AML-193 (cell line): ENCODE measurements around the gene SHISA4.

Experiments used
- DNase-seq, 2 experiments: peaks; one replicate each; lab custom pipeline; 2025; lab: John Stamatoyannopoulos, UW

The SHISA4 gene

DNA sequence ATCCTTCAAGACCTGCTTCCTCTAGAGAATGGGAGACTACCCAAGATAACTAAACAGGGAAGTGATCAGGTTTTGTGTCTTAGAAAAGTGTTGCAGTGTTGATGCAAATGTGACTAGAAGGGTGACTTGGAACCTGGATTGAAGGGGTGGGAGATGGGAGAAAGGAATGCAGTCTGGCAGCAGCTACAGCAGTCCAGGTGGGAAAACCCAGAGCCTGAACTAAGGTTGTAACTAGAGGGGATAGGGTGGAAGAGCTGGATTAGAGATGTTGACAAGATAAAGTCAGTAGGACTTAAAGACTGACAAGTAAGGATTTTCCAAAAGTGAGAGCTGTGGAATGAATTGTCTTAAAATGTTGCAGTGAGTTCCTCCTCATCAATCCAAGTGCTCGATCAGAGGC lies 7.1 kb upstream of the SHISA4 start:
- DNase-seq = no peak

DNA sequence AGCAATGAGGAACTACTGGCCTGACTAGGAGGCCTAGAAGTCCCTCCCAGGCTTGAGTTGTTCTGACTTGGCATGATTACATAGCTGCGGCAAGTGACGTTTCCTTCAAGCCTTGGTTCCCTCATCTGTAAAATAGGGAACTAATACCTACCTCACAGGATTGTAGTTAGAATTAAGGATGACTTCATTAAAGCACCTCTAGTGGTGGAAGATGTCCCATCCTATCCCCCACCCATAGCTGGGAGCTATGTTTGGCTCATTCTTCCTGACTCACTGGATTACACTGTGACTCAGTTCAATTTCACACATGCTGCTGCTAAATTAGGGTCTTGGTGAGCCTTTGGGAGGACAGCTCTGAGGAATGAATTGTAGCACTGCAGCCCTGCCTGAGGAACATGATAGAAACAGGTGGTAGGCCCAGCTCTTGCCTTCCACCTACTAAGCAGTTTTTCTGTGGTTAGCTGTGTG lies 6.0 kb upstream of the SHISA4 start:
- DNase-seq = peak; percentile 67 to 79

GRCh38 chr1:201883266-201883665 lies 5.4 kb upstream of the SHISA4 start:
- no peak for DNase-seq

DNA sequence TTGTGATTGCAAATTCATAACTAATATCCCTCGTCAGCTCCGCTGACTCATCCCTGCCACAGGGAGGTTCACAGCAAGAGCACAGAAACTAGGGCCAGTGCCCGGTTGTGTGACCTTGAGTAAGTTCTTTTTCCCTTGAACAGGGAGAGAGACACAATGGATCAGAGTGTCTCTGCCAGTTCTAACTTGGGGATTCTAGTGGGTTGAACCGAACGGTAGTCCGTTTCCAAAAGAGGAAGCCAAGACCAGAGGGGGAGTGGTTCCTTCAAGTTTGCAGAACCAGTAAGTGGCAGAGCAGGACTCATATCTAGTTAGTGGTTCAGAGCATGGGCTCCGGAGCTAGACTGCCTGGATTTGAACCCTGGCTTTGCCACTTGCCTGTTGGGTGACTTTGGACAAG lies 4.9 kb upstream of the SHISA4 start:
- peak; percentile 24 to 43 for DNase-seq

DNA sequence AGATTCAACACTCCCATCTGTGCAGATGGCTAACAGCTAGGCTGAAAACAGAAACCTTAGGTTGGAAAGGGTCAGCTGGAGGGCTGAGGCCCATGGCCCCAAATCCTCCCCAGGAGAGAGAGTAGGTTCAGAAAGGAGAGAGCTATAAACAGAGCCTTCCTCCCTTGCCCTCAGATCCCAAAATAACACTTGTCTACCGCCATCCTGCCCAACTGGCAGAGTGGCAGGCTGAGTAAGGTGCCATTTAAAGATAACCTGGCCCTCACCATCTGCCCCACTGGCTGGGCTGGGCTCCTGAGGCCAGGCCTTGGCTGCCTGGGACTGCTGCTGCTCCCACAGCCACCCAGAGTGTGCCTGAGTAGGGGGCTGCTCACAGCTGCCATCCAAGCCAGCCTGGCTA lies 4.3 kb upstream of the SHISA4 start:
- no peak for DNase-seq

DNA sequence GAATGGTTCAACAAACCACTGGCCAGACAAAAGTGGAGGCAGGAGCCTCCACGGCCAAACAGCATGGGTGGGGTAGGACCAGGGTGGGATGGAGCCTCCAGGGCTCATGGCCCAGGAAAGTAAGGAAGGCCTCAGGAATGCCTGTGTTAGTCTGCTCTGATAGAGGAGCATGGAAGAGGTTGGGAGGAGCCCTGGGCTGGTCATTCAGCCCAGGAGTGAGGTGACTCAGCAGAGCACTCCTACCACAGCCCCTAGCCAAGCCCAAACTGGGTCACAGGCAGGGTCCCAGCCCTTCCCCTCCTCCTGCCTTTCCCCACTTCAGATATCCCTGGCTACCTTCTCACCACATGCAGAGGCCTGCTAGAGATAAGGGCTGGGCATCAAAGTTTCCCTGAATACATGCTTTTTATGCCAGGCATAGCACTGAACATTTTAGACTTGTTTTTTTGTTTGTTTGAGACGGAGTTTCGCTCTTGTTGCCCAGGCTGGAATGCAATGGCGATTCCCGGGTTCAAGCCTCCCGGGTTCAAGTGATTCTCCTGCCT lies 3.1 kb upstream of the SHISA4 start:
- DNase-seq = no peak

- no peak for DNase-seq
Measured at GRCh38 chr1:201886103-201886885, 2.4 kb upstream of the SHISA4 start.

- no peak for DNase-seq
Measured at GRCh38 chr1:201887116-201887866, 1.4 kb upstream of the SHISA4 start.

DNA sequence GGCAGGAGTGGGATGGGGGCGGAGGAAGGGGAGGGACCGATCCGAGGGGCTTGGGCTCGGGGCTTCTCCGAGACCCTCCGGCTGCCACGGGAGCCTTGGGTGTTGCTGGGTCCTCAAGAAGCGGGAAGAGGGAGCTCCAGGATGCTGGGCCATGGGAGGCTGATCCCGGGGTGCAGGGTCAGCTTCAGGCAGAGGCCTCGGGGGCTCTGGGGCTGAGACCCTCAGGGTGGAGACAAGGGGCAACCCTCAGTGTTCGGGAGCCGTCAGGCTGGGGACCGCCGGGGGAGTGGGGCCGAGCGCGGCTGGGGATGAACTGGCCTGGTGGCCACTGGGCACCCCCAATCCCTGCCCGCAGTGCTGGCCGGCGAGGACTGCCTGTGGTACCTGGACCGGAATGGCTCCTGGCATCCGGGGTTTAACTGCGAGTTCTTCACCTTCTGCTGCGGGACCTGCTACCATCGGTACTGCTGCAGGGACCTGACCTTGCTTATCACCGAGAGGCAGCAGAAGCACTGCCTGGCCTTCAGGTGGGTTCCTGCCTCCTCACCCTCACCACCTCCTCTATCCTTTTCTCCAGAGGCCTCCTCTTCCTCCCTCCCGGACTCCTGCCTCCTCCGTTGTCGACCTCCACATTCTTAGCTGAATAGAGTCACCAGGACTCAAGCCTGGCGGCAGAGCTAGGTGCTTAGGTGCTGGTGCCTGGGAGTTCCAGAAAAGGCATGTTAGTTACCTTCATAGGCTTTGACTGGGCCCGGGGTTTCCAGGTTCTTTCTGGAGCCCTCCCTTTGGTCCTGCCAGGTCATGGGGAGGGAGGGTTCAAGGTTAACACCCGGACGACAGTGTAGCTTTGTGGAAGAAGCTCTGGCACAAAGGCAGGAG lies 631 bp downstream of the SHISA4 start:
- DNase-seq = no peak

- no peak for DNase-seq
Measured at GRCh38 chr1:201890223-201890622, 1.5 kb downstream of the SHISA4 start.

- no peak for DNase-seq
Measured at GRCh38 chr1:201890806-201891450, 2.2 kb downstream of the SHISA4 start.

DNA sequence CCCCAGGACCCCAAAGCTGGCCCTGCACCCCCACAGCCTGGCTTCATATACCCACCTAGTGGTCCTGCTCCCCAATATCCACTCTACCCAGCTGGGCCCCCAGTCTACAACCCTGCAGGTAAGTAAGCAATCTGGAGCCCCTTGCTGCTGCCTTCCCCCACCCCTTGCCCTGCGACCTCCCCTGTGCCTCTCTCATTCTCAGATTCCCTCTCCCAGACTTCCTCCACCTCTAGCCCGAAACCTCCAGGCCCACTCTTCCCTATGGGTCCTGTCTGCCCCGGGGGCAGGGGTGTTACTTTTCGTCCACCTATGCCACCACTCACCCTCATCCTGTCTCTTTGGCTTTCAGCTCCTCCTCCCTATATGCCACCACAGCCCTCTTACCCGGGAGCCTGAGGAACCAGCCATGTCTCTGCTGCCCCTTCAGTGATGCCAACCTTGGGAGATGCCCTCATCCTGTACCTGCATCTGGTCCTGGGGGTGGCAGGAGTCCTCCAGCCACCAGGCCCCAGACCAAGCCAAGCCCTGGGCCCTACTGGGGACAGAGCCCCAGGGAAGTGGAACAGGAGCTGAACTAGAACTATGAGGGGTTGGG lies 2.9 kb downstream of the SHISA4 start:
- no peak for DNase-seq

DNA sequence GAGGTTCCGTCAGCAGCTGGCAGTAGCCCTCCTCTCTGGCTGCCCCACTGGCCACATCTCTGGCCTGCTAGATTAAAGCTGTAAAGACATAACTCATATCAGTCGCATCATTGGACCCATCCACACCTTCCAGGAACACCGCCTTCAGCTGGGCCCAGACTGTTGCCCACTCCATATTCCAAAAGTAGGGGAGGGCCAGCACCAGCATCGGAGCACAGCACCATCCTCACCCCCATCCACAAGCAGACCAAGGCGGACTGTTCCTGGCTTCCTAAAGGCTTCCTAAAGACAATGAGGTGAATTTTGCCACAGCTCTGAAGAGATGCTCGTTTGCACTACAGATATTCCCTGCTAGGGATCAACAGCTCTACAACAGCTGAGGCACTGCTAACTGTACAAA lies 3.5 kb downstream of the SHISA4 start:
- DNase-seq = no peak

- DNase-seq = no peak
Measured at GRCh38 chr1:201893431-201893830, 4.7 kb downstream of the SHISA4 start.

- DNase-seq = no peak
Measured at GRCh38 chr1:201894343-201895119, 5.8 kb downstream of the SHISA4 start.

DNA sequence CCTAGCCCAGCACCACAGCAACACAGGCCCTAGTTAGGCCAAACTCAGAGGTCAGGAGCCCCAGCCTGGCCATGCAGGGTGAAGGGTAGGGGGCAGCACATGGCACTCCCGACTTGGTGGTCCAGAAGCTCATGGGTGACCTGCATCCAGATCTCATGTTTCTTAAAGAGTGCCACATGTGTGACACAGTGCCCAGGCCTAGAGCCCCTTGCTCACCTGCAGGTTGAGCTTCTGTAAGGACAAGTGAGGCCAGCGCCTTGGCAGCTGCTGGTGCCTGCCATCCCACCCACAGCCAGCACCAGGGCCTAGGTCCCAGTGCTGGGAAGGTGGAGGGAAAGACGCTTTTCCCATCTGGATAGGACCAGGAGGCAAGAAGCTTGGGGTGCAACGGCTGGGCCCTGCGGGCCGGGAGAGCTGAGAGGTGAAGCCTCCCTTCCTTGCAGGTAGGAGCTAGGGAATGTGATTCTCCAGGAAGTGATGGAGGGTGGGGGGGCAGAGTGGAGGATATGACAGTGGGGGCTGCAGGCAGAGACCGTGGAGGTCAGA lies 6.5 kb downstream of the SHISA4 start:
- no peak for DNase-seq

GRCh38 chr1:201895913-201896807 lies 7.5 kb downstream of the SHISA4 start:
- peak; percentile 70 to 77 for DNase-seq

DNA sequence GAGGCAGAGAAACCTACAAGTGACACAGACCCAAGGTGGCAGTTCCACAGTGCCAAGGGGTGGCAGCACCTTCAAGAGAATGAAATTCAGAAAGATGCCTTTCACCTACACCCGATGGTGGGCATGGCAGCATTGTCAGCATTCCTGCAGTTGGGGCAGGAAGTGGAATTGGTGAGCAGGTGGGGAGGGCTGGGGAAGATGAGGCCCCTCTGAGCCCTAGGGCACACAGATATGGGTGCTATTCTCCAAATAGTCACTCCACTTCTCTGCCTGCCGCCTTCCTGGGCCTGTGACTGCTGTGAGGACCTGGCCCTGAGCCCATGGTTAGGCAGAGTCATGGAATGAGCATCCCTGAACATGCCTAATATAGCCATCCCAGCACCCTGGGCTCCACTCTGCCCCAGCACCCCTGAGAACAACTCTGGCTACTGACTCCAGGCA lies 8.3 kb downstream of the SHISA4 start:
- no peak for DNase-seq
